ENCODE data around the gene ATP2B2.

ATP2B2 gene

DNA sequence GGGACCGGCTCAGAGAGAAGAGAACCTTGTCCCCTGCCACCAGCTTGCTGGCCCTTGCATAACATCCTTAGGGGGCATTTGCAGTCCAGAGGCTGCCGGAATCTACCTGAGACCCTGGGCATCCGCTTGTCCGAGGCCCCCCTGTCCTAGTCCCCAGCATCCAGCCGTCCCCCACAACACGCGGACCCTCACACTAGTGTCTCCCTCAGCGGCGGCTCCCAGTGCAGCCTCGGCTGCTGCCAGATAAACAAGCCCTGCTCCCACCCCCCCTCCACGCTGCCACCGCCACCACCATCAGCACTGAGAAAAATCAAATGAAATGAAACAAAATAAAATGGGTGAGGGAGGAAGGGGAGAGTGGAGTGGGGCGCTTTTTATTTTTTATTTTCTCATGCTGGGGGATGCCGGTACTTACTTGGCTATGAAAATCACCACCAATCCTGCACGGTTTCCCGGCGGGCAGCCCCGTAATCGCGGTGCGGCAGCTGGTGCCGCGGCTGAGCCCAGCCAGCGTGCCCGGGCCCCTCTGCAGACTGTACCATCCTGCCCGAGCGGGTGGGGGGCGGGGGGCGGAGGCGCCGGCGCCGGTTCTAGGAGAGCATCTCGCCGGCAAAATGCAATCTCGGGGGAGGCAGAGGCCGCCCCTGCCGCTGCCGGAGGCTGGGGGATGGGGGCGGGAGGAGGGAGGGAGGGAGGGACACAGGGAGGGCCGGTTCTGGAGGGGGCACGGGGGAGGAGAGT lies at the start of gene ATP2B2:
Gene ATP2B2, minus strand, starts transcription at position 537 of the 741 bp plus-strand sequence. CDS start 56,043 bp downstream, outside the sequence.
- H3K4me3 ChIP-seq (ENCODE audit: low read depth, low read length), result no peak within 1 kb of the TSS
- DNase-seq (ENCODE audit: low read depth), result no peak
- no peak for TF ChIP-seq MYC (IDR thresholded peaks at IDR 0.05; ENCODE audit: low read depth, low read length)
- TF ChIP-seq POLR2A (IDR thresholded peaks at IDR 0.05; ENCODE audit: extremely low read depth, insufficient read length), result no peak
- no peak for TF ChIP-seq CTCF (IDR thresholded peaks at IDR 0.05; ENCODE audit: low read depth, low read length)
- no peak for TF ChIP-seq MAX (IDR thresholded peaks at IDR 0.05; ENCODE audit: low read depth, low read length)

DNA sequence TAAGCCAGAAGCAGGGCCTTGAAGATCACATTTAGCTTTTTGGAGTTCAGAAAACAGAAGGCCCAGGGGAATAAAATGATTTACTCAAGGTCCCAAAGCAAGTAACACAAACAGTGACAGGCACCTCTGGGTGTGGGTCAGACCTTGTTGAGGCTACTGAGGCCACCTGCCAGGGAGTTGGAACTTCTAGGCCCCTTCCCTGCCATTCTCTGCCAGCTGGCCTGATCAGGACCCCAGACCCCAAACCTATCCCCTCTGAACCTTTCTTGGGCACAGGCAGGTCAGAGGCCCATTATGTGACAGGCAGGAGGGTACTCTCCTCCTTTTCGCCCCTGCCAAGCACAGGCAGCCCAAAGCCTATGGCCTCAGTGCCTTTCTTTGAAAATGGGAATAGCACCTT lies 49.4 kb upstream of the ATP2B2 start:
- H3K4me3 ChIP-seq (ENCODE audit: low read depth, low read length), result no peak overlapping the region
- no peak for DNase-seq (ENCODE audit: low read depth)
- no peak for TF ChIP-seq POLR2A (IDR thresholded peaks at IDR 0.05; ENCODE audit: extremely low read depth, insufficient read length)
- no peak for TF ChIP-seq CTCF (IDR thresholded peaks at IDR 0.05; ENCODE audit: low read depth, low read length)
- no peak for TF ChIP-seq MAX (IDR thresholded peaks at IDR 0.05; ENCODE audit: low read depth, low read length)
- no peak for TF ChIP-seq MYC (IDR thresholded peaks at IDR 0.05; ENCODE audit: low read depth, low read length)

DNA sequence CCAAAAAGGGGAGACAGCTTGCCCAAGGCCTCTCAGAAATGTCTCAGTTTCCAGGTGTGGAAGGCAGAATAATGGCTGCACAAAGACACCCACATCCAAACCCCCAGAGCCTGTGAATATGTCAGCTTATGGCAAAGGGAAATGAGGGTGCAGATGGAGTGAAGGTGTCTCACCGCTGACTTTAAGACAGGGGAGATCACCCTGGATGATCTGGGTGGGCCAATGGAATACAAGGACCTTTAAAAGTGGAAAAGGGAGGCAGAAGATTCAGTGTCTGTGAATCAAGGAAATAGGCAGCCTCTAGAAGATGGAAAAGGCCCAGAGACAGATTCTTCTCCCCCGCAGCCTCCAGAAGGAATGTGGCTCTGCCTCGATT lies 48.8 kb upstream of the ATP2B2 start:
- H3K4me3 ChIP-seq (ENCODE audit: low read depth, low read length), result no peak overlapping the region
- no peak for TF ChIP-seq MAX (IDR thresholded peaks at IDR 0.05; ENCODE audit: low read depth, low read length)
- no peak for TF ChIP-seq CTCF (IDR thresholded peaks at IDR 0.05; ENCODE audit: low read depth, low read length)
- no peak for TF ChIP-seq MYC (IDR thresholded peaks at IDR 0.05; ENCODE audit: low read depth, low read length)
- TF ChIP-seq POLR2A (IDR thresholded peaks at IDR 0.05; ENCODE audit: extremely low read depth, insufficient read length), result no peak
- DNase-seq (ENCODE audit: low read depth), result no peak

DNA sequence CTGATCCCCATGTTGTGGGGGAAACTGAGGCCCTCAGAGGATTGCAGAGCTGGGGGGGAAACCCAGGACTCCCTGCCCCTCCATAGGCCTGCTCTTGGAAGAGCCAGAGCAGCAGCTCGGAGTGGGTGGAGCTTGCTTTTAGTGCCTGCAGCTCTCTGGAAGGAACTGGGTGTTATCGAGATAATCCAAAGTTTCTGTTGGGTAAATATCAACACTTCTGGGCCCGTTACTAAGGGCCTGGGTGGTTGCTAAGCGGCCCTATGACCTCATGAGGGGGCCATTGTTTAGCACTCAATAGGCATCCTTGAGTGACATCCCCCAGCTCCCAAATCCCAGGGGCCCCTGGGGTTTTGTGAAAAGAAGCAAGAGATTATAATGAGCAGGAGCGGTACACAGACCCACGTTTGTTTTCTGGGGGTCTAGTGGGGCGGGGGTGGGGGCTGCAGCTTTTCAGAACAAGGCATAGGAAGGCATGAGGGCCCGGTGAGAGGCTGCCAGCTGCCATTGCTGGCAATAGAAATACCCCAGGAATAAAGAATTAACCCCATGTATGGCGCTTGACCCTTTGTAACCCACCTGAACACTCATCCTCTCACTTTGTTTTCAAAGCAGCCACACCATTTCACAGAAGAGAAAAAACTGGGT lies 48.3 kb upstream of the ATP2B2 start:
- TF ChIP-seq MAX (IDR thresholded peaks at IDR 0.05; ENCODE audit: low read depth, low read length) (no peak), CTCF (IDR thresholded peaks at IDR 0.05; ENCODE audit: low read depth, low read length) (no peak), POLR2A (IDR thresholded peaks at IDR 0.05; ENCODE audit: extremely low read depth, insufficient read length) (no peak), MYC (IDR thresholded peaks at IDR 0.05; ENCODE audit: low read depth, low read length) (no peak)
- no peak overlapping the region for H3K4me3 ChIP-seq (ENCODE audit: low read depth, low read length)
- DNase-seq (ENCODE audit: low read depth), result peak; percentile 38

- peak overlapping the region; percentile 32 for H3K4me3 ChIP-seq (ENCODE audit: low read depth, low read length)
- DNase-seq (ENCODE audit: low read depth), result peak; percentile 36
Observed at GRCh38 chr3:10552631-10552943, 47.2 kb upstream of the ATP2B2 start.

More at GRCh38 chr3:10552631-10552943, 47.2 kb upstream of the ATP2B2 start:
- no peak; the same call in 1 of the 2 replicates for TF ChIP-seq MYC (IDR thresholded peaks at IDR 0.05; ENCODE audit: low read depth, low read length)
- TF ChIP-seq CTCF (IDR thresholded peaks at IDR 0.05; ENCODE audit: low read depth, low read length), result no peak
- no peak for TF ChIP-seq MAX (IDR thresholded peaks at IDR 0.05; ENCODE audit: low read depth, low read length)
- TF ChIP-seq POLR2A (IDR thresholded peaks at IDR 0.05; ENCODE audit: extremely low read depth, insufficient read length), result no peak
